Raji (cell line): ENCODE measurements around the gene CTNNB1.

ENCODE experiments used
- POLR2A ChIP-seq: IDR thresholded peaks from 2 replicates; pipeline ENCODE4 v1.6.1; 2011; ENCODE audit warnings: low read depth, low read length, control low read depth; ENCODE audit not compliant: insufficient read depth

CTNNB1 gene

DNA sequence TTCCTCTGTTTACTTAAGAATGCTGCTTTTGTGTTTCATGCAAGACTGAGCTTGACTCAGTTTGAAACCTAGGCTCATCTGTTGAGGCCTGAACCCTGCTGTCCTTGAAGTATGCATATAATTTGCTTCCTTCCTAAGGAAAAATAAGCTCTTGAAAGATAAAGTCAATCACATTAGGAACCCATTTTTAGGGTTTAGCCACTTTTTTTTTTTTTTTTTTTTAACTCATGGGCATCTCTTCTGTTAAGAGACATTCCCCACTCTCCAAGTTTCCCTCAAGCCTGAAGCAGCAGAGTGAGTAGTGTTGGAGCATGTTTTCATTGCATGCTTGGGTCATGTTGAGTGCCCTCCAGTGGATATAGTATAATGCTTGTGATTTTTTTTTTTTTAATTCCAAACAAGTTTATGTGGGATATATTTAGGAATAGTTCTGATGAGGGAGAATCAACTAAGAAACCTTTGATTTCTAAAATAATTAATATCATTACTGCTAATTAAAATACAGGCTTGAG is 3.6 kb downstream of the CTNNB1 start:
- no peak for TF ChIP-seq POLR2A

DNA sequence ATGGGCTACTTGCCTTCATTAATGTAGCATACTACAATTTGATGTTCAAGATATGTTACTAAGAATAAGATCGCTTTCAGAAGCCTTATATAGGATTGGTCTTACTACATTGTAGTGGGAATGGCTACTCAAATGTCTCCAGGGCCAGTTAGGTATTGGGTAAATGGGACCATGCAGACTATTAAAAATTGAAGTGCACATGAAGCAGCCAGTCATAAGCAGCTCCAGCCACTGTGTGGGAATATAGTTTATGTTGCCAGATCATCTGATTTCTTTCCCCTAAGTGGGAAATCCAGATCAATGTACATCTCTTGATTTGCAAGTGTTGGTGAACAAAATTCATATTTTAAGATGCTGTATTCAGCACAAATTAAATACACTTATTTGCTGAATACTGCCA is 5.1 kb downstream of the CTNNB1 start:
- TF ChIP-seq POLR2A = no peak

DNA sequence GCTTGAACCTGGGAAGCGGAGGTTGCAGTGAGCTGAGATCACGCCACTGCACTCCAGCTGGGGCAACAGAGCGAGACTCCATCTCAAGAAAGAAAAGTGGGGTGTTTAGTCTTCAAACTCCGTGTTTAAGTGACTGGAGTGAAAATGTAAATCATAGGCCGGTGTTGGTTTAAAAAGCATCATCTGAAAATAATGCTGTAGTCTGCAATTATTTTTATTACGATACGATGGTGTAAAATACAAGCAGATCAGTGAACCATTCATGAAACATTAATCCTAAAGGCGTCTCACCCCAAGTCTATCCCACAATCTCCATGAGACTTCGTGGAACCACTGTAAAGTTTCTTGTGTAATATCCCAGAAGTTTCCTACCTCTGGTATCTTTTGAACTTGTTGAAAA is 6.3 kb downstream of the CTNNB1 start:
- TF ChIP-seq POLR2A = no peak

DNA sequence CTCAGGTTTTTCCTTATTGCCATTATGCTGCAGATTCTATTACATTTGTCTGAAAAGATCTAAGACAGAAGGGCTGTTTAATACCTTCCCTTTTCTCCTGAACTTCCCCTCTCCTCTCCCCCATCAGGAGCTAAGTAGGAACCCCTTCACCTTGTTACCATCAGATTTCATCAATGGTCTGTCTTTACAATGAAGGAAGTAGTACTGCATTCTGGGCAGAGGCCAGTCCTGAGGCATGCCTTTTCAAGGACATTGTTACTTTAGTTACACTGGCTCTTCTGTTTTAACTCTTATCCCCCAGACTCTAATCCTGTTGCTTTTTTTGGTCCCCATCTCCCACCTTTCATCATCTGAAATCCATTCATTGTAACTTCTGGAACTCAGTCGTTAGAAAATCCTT is 8.1 kb downstream of the CTNNB1 start:
- no peak for TF ChIP-seq POLR2A

DNA sequence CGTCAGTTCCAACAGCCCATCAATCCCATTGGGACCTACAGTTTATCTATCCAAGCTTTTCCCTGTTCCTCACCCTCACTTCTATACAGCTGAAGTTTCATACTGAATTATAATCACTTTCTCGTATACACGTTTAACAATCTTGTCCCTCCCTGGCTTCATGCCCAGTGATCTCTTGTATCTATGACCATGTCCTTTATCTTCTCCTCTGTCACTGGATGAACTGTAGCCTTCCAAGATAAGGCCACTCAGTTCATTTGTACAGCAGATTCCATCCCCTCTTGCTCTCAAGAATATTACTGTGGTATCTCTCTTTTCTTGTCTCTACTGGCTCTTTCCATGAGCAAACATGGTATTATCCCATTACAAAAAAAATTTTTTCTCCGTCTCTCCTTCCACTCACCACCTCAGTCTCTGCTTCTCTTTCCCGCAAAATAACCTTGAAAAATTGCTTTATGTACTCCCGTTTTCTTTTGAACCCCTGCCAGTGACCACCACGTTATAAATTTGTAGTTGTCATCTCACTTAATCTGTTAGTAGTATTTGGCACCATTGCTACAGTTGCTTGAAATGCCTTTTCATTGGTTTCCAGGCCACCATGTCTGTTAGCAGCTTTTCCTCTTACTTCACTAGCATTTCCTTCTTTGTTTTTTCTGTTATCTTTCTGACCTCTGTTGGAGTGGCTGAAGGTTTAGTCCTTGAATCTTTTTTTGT is 9.4 kb downstream of the CTNNB1 start:
- TF ChIP-seq POLR2A = no peak

DNA sequence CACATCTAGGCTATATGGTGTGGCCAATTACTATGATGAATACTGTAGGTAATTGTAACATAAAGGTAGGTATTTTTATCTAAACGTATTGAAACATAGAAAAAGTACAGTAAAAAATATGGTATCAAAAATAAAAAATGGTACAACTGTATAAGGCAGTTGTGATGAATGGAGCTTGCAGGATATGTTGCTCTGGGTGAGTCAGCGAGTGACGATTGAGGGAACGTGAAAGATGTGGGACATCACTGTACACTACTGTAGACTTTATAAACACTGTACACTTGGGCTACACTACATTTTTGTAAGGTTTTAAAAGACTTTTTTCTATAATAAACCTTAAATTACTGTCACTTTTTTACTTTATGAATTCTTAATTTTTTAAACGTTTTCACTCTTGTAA is 10.3 kb downstream of the CTNNB1 start:
- TF ChIP-seq POLR2A = no peak

DNA sequence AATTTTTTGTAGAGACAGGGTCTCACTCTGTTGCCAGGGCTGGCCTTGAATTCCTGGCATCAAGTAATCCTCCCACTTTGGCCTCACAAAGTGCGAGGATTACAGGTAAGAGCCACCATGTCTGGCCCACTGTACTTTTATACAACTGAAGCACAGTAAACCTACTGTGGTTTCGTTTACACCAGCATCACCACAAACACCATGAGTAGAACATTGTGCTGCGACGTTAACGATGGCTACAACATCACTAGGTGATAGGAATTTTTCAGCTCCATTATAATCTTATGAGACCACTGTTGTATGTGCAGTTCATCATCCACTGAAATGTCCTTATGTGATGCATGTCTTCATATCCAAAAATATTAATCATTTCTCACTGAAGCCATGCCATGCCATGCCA is 11.7 kb downstream of the CTNNB1 start:
- no peak for TF ChIP-seq POLR2A

DNA sequence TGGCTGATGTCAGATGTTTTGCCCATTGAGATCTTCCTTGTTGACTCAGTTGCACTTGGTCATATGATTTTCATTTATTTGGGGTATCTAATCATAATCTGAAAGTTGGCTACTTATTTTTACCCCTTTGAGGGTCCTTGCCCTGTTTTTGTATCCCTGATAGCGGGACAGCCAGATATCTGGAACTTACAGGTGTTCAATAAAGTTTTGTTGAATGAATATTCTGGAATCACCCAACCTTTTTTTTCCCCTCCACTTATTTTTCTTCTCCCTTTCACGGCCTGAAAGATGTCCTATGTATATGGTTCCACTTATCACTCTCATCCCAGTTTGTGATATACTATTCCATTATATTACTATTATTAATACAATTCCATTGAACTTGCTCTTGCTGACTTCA is 12.8 kb downstream of the CTNNB1 start:
- no peak for TF ChIP-seq POLR2A

DNA sequence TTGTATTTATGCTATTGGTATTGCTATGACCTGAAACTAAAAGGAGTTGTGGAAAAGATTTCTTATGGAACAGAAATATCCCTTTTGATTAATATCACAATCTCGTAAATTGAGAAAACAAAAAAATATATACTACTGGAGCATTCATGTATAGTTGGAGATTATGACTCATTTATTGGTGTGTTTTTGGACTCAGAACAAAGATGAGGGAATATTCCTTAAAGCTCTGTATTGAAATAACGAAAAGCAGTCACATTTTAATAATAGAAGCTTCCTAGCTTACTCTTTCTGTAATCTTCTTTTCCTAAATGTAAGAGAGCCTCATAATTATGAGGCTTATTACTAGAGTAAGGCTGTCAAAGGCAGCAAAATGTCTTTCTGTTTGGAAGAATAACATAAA is 14.3 kb downstream of the CTNNB1 start:
- no peak for TF ChIP-seq POLR2A

DNA sequence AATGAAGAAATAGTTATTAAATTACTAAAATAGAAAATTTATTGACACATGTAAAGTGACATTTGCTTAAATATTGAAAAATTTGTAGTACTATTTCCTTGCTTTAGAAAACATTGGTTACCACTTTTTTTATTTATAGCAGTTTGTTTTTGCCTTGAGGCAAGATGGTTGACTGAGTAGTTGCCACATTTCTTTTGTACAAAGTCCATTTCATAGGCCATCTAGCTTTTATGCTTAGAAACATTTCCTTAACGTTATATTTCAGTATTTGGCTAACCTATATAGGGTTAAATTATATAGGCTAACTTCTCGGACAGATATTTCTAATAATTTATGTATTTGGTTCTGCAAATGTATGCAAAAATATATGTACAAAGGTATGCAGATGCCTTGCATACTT is 17.1 kb downstream of the CTNNB1 start:
- TF ChIP-seq POLR2A = no peak

DNA sequence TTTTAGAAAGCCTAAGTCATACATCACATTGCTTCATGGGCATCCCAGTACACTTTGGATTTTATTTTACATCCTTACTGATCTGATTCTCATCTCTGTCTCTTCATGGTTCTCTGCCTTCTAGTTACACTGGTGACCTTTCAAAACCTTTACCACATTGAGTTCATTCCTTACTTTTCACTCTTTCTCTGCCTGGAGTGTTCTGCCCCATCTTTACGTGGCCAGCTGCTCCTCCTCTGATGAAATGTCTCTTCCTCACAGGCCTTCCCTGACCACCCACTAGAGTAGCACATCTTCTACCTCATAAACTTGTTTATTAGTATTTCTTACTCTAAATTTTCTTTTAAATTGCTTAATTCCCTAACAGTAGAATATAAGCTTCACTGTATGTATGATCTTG is 17.7 kb downstream of the CTNNB1 start:
- TF ChIP-seq POLR2A = no peak

DNA sequence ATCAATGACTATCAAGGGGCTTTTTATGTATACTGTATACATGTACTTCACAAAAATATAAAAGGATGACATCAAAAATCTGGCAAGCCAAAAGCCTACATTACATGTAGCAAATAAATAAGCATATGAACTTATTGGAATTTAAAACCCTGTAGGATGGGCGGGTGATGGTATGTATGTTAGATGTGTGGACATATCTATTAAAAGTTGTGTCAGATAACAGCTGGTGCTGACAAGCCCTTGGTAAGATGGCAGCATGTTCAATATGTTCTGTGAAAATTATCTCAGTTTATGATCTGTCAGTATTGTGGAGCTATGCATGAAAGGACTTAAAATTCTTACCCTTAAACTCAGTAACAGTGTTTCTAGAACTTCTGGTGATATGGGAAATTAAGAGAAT is 20.1 kb downstream of the CTNNB1 start:
- TF ChIP-seq POLR2A = no peak

DNA sequence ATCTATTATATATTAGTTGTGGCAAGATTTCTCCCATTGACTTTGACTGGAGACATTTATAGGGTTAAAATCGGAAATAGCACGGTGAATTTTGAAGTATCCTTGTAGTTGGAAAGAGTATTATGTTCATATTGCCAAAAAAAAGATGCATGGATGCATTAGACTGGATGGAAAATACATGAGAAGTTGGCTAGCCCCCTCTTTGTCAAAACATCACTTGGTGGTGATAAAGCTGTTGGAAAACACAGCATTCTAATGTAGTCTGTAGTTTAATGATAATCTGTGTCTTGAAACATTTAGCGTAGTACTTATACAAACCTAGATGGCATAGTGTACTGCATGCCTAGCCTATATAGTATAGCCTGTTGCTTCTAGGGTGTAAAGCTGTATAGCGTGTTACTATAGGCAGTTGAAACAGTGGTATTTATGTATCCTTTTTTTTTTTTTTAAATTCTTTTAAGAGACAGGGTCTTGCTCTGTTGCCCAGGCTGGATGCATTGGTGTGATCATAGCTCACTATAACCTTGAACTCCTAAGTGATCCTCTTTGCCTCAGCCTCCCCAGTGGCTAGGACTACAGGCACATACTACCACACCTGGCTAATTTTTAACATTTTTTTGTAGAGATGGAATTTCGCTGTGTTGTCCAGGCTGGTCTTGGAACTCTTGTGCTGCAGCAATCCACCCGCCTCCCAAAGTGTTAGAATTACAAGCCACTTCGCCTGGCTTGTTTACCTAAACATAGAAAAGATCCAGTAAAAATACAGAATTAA is 21.8 kb downstream of the CTNNB1 start:
- no peak for TF ChIP-seq POLR2A

DNA sequence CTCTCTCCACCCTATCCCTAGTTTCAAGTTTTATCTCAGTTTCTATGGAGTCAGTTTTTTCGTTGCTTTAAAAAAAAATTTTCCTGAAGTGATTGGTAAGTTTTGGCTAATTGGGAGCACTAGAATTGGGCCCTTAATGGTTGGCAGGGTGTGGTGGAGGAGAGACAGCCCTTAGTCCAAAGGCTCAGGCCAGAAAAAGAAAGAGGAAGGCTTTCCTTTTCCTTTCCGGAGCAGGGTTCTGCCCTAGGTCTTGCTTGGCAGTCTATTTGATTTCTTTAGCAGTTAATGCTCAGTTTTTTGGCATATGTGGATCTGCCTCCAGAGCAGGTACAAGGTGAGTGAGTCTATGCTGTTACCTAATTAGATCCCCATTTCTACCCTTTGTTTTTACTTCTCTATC is 22.7 kb downstream of the CTNNB1 start:
- no peak for TF ChIP-seq POLR2A

DNA sequence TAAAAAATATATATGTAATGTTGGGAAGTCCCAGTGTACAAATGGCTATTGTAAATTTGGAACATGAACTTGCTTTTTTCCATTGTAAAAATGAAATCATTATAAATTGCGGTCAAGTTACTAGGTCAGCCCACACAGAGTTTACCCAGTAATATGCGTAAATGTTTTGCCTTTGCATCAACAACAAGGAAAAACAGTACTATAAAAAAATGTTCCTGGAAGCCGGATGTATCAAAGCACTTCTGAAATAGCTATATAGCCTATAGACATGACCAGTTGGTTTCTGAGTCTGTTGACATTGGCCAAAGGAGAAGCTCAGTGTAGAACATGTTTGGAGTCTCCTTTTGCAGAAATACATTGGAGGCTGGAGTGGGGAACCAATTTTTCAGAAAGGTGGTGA is 23.2 kb downstream of the CTNNB1 start:
- no peak for TF ChIP-seq POLR2A

DNA sequence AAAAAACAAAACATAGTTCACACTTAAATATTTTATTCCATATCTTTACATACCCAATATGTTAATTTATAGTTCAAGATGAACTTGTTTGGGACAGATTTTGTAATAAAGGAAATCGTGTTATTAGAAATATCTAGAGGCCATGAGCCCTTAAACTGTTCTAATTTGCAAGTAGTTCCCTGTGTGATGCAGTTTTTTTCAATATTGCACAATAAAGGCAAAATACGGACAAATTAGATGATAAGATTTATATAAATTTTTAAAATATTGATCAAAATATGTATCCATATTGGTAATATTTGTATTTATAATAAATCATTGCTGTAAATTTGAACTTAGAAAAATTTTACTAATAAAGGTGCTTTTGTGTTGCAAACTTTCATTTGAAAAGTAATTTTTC is 23.8 kb downstream of the CTNNB1 start:
- TF ChIP-seq POLR2A = no peak

DNA sequence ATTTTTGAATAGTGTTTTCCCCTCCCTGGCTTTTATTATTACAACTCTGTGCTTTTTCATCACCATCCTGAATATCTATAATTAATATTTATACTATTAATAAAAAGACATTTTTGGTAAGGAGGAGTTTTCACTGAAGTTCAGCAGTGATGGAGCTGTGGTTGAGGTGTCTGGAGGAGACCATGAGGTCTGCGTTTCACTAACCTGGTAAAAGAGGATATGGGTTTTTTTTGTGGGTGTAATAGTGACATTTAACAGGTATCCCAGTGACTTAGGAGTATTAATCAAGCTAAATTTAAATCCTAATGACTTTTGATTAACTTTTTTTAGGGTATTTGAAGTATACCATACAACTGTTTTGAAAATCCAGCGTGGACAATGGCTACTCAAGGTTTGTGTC is 24.4 kb downstream of the CTNNB1 start:
- TF ChIP-seq POLR2A = no peak

DNA sequence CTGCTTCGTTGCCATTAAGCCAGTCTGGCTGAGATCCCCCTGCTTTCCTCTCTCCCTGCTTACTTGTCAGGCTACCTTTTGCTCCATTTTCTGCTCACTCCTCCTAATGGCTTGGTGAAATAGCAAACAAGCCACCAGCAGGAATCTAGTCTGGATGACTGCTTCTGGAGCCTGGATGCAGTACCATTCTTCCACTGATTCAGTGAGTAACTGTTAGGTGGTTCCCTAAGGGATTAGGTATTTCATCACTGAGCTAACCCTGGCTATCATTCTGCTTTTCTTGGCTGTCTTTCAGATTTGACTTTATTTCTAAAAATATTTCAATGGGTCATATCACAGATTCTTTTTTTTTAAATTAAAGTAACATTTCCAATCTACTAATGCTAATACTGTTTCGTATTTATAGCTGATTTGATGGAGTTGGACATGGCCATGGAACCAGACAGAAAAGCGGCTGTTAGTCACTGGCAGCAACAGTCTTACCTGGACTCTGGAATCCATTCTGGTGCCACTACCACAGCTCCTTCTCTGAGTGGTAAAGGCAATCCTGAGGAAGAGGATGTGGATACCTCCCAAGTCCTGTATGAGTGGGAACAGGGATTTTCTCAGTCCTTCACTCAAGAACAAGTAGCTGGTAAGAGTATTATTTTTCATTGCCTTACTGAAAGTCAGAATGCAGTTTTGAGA is 25.0 kb downstream of the CTNNB1 start:
- no peak for TF ChIP-seq POLR2A
